Neuron (in vitro differentiated cells): ENCODE data around the gene ELL.
"Not testable (repeated sequence)": the region's sequence is repeated elsewhere in the genome, so short reads cannot be mapped to it uniquely, and the experiment has no call there.

Experiments used
- H2AFZ ChIP-seq: one replicate; pipeline ENCODE4 v1.6.1; 2013; ENCODE audit warnings: low read depth, mild to moderate bottlenecking, inconsistent platforms, low read length, moderate library complexity
- H3K27me3 ChIP-seq: one replicate; pipeline ENCODE4 v1.6.1; 2013; ENCODE audit warnings: low read length; ENCODE audit not compliant: insufficient read depth
- H3K36me3 ChIP-seq: one replicate; pipeline ENCODE4 v1.6.1; 2013; ENCODE audit warnings: low read length; ENCODE audit not compliant: insufficient read depth
- H3K4me1 ChIP-seq: one replicate; pipeline ENCODE4 v1.6.1; 2013; ENCODE audit warnings: low read length; ENCODE audit not compliant: insufficient read depth
- H3K4me3 ChIP-seq: 2 replicates; pipeline ENCODE4 v1.5.1; 2013; ENCODE audit warnings: mild to moderate bottlenecking, low read length, moderate library complexity
- H3K9me3 ChIP-seq: one replicate; pipeline ENCODE4 v1.6.1; 2013; ENCODE audit warnings: low read length

Gene ELL

DNA sequence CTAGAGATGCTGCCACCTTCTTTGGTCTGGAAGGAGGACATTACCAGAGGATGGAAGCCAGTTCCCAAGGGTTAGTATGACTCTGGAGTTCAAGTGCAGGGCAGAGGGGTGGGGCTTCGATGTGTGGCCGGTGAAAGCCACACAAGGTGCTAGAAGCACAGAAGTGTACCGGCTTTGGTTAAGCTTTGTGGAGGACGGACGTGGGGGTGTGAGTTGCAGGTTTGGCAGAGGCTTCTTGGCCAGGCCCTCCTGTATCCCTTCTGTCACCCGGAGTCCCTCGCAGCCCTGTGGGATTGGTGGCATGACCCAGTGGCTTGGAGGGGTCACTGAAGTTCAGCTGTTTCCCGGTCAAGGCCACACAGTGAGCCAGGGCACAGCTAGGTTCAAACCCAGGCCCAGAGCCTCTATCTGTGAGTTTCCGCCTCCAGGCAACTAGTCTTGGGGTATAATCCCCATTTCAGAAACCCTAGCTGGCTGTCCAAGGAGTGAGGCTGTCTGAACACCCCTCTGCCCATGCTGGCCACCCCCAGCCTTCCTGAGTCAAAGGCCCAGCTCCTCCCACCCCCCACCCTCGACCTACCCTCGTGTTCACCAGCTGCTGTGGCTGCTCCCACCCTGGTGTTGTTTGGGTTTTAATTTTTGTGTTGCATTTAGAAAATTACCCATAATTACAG, 107.2 kb downstream of the ELL start:
- Histone ChIP-seq H3K4me1 (peaks cover 46% of the 10 kb centered on the region), H3K4me3 (no peak overlapping the region), H2AFZ (no peak overlapping the region), H3K9me3 (no peaks in the 10 kb centered on the region), H3K27me3 (no peaks in the 10 kb centered on the region), H3K36me3 (no peaks in the 10 kb centered on the region)

DNA sequence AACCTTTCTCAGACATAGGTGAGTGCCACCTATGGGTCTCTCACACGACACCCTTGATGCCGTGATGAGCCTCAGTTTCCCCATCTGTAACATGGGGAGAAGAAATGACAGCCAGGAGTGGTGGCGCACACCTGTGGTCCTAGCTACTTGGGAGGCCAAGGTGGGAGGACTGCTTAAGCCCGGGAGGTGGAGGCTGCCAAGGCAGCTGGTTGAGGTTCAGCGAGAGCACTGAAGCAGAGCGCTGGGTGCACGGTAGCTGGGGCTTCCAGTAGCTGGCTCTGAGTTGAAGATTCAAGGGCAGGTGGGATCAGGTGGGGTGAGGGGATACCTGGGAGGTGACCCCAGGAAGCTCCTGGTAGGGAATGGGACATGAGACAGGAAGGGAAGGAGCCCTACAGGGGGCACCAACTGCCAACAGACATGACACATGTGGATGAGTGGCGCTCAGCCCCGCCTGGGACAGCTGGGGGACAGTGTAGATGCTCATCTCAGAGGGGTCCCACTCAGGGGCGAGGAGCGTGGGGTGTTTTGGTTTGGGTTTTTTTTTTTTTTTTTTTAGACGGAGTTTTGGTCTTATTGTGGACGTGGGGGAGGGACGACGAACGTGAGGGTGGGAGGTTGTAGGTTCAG, 109.1 kb downstream of the ELL start:
- Histone ChIP-seq H3K36me3 (no peaks in the 10 kb centered on the region), H3K27me3 (no peaks in the 10 kb centered on the region), H3K4me3 (no peak overlapping the region), H2AFZ (no peak overlapping the region), H3K4me1 (peaks cover 33% of the 10 kb centered on the region), H3K9me3 (no peaks in the 10 kb centered on the region)

DNA sequence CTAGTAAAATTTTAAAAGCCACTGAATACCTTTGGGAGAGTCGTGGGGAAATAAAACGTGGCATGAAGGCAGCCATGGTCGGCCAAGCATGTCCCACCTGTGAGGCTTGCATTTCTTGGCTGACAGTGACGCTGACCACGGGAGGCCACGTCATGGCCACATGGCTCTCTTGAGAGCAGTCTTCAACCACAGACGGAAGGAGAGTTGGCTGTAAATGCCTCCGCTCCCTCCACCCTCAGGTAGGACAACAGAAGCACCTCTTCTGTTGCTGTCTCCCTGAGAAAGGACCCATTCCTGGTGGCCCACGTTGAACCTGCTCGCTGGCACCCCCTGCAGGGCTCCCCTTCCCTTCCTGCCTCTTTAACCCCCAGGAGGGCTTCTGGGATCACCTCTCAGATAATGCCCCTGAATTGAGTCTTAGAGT, 113.8 kb downstream of the ELL start:
- H3K27me3 ChIP-seq = no peaks in the 10 kb centered on the region
- no peaks in the 10 kb centered on the region for H3K36me3 ChIP-seq
- H3K4me1 ChIP-seq = peaks cover 3% of the 10 kb centered on the region
- H3K9me3 ChIP-seq = no peaks in the 10 kb centered on the region
- no peak overlapping the region for H2AFZ ChIP-seq
- H3K4me3 ChIP-seq = no peak overlapping the region

DNA sequence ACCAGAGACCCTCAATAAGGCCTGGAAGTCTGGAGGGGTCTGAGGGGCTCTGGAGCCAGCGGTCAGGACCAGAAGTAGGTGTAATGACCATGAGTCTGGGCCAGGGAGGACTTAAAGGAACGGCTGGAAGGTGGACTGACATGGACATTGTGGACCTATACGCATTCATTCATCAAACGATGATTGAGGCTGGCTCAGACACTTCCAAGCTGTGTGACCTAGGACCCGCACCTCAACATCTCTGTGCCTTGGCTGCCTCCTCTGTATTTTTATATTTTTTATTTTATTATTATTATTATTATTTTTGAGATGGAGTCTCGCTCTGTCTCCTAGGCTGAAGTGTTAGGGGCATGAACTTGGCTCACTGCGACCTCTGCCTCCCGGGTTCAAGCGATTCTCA, 115.1 kb downstream of the ELL start:
- H3K36me3 ChIP-seq = no peaks in the 10 kb centered on the region
- H2AFZ ChIP-seq = no peak overlapping the region
- no peaks in the 10 kb centered on the region for H3K9me3 ChIP-seq
- peaks cover 3% of the 10 kb centered on the region for H3K4me1 ChIP-seq
- H3K27me3 ChIP-seq = no peaks in the 10 kb centered on the region
- H3K4me3 ChIP-seq = no peak overlapping the region

DNA sequence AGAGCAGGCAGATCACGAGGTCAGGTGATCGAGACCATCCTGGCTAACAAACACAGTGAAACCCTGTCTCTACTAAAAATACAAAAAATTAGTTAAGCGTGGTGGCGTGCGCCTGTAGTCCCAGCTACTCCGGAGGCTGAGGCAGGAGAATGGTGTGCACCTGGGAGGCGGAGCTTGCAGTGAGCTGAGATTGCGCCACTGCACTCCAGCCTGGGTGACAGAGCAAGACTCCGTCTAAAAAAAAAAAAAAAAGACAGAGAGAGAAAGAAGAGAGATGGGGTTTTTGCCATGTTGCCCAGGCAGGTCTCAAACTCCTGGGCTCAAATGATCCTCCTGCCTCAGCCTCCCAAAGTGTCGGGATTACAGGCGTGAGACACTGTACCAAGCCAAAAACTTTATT, 116.1 kb downstream of the ELL start:
- H2AFZ ChIP-seq, H3K4me3 ChIP-seq, H3K9me3 ChIP-seq, H3K27me3 ChIP-seq, H3K36me3 ChIP-seq, H3K4me1 ChIP-seq: not testable (repeated sequence)

DNA sequence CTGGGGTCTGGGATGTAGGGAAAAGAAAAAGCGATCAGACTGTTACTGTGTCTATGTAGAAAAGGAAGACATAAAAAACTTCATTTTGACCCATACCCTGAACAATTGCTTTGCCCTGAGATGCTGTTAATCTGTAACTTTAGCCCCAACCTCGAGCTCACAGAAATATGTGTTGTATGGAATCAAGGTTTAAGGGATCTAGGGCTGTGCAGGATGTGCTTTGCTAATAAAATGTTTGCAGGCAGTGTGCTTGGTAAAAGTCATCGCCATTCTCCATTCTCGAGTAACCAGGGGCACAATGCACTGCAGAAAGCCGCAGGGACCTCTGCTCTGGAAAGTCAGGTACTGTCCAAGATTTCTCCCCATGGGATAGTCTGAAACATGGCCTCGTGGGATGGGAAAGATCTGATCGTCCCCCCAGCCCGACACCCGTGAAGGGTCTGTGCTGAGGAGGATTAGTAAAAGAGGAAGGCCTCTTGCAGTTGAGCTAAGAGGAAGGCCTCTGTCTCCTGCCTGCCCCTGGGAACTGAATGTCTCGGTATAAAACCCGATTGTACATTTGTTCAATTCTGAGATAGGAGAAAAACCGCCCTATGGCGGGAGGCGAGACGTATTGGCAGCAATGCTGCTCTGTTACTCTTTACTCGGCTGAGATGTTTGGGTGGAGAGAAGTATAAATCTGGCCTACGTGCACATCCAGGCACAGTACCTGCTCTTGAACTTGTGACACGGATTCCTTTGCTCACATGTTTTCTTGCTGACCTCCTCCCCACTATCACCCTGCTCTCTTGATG, 119.2 kb downstream of the ELL start:
- not testable (repeated sequence) for H3K4me1 ChIP-seq, H3K27me3 ChIP-seq, H3K4me3 ChIP-seq, H2AFZ ChIP-seq, H3K36me3 ChIP-seq, H3K9me3 ChIP-seq

DNA sequence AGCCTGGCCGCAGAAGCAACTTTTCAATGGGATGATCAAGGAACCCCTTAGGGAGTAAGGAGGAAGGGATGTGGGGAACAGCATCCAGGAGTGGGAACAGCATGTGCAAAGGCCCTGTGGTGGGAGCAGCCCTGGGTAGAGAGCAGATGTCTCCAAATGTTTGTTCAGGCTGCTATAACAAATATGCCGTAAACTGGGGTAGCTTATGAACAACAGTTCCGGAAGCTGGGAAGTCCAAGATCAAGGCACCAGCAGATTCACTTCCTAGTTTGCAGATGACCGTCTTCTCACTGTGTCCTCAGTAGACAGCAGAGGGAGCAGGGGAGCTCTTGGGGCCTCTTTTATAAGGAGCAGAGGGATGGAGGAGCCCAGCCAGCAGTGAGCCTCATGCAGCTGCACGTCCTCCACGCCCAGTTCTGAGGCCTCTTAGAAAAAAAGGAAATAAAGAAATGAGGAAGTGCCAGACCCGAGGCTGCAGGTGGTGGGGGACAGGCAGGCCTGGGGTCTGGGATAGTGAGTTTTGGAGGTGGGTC, 120.2 kb downstream of the ELL start:
- H3K9me3 ChIP-seq = no peaks in the 10 kb centered on the region
- H3K27me3 ChIP-seq = peaks cover 3% of the 10 kb centered on the region
- H3K4me3 ChIP-seq = no peak overlapping the region
- no peak overlapping the region for H2AFZ ChIP-seq
- H3K36me3 ChIP-seq = no peaks in the 10 kb centered on the region
- H3K4me1 ChIP-seq = peaks cover 7% of the 10 kb centered on the region

DNA sequence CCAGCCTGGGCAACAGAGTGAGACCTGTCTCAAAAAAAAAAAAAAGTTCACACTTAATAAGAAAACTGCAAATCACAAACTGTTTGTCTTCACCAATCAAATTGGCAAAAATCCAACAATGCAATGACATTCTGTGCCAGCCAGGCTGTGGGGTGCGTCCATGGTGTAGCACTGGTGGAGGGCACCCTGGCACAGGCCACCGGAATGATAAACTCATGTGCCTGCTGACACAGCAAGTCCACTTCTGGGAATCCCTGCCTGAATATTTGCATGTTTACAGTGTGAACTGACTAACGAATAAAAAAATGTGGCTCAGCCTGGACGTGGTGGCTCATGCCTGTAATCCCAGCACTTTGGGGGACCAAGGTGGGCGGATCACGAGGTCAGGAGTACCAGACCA, 122.9 kb downstream of the ELL start:
- Histone ChIP-seq H3K9me3 (no peaks in the 10 kb centered on the region), H3K4me1 (peaks cover 7% of the 10 kb centered on the region), H3K36me3 (no peaks in the 10 kb centered on the region), H3K4me3 (no peak overlapping the region), H3K27me3 (peaks cover 3% of the 10 kb centered on the region), H2AFZ (no peak overlapping the region)

DNA sequence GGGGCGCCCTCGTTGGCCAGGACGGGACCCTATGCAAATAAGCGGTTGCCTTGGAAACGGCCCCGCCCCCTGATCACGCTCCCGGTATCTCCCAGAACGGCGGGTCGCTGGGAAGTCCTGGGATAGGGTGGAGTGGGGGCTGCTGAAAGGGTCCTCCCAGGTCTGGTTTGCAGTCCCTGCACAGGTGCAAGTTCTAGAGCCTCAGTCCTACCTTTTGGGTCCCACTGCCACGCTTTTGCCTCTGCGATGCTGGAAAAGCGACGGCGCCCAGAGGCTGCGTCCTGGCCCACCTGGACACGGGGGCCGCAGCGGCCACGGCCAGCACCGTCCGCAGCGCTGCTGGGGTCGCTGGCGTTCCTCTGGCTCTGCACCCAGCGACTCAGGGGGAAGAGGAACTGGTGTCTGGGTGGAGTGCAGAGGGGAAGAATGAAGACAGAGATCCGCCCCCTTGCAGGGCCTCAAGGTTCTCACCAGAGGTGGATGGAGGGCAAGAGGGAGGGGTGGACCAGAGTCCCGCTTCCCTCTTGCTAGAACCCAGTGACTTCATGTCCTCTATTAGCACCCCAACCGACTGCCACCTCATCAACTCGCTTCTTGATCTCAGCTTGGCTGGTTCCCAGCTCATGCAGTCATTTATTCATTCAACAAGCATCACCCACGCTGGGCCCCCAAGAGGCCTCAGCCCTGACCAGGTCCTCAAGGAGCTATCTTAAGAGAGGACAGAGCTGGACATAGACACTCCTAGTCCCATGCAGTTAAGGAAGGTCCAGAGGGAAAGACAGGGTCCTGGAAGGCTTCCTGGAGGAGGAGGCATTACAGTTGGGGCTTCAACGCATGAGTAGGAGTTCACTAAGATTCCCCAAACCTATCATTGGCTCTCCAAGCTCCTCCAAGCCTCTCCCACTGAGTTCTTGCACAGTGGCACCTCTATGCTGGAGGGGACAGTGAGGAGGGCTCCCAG, 124.3 kb downstream of the ELL start, which contains the start of gene LRRC25:
Gene LRRC25 (minus strand): TSS at position 381 of the 961 bp plus-strand sequence. CDS start 659 bp downstream, outside the sequence.
- Histone ChIP-seq H2AFZ (no peak within 1 kb of the TSS), H3K4me3 (no peak within 1 kb of the TSS)

DNA sequence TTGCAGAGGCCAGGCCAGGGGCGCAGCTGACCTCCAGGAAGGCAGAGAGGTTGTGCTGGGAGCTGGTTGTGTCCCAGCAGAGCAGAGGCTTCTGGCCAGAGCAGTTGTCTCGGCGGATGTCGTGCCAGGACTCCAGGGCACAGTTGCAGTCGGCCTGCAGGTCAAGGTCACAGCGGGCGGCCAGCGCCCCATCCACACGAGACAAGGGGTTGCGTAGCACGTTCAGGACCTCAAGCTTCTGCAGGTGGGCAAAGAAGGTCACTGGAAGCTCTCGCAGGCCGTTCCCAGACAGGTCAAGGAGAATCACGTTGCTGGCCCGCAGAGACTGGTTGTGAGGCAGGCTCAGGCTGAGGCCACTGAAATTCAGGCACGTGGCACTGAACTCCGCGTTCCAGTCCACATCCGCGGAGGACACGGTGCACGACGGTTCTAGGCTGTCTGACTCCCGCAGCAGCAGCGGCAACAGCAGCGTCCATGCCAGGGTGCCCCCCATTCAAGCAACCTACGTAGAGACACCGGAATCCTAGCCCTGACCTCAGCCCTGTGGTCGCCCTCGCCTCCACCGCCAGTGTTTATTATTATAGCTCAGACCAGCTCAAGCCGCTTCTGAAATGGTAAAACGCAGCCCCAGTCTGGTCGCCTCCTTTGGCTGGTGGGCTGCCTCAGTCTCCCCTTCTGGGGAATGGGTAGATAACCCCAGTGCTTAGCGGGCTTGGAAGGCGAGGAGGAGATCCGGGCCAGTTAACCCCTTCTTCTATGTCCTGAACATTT, 125.2 kb downstream of the ELL start:
- Histone ChIP-seq H3K27me3 (peaks cover 3% of the 10 kb centered on the region), H3K4me3 (no peak overlapping the region), H3K4me1 (peaks cover 7% of the 10 kb centered on the region), H3K9me3 (no peaks in the 10 kb centered on the region), H3K36me3 (no peaks in the 10 kb centered on the region), H2AFZ (no peak overlapping the region)

More for the DNA sequence above, 124.3 kb downstream of the ELL start, which contains the start of gene LRRC25:
- H3K36me3 ChIP-seq = no peaks in the 10 kb centered on the region
- H3K27me3 ChIP-seq = peaks cover 3% of the 10 kb centered on the region
- H3K4me1 ChIP-seq = peaks cover 7% of the 10 kb centered on the region
- no peaks in the 10 kb centered on the region for H3K9me3 ChIP-seq

DNA sequence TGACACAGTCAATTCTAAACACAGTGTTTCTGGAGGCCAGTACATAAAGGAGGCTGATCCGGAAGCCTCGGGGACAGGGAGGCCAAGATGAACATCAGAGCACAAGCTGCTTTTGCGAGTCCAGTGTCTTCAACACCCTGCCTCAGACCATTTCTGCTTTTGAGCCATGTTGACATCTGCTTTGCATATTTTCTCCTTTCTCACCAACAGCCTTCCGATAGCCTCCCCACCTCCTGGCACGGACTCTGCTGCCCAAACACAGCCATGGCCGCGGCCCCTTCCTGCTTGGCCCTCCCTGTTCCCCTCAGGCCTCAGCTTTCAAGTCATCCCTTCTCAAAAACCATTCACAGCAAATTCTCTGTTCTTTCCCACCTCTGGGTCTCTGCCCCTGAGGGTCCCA, 128.0 kb downstream of the ELL start:
- H3K4me3 ChIP-seq = no peak overlapping the region

DNA sequence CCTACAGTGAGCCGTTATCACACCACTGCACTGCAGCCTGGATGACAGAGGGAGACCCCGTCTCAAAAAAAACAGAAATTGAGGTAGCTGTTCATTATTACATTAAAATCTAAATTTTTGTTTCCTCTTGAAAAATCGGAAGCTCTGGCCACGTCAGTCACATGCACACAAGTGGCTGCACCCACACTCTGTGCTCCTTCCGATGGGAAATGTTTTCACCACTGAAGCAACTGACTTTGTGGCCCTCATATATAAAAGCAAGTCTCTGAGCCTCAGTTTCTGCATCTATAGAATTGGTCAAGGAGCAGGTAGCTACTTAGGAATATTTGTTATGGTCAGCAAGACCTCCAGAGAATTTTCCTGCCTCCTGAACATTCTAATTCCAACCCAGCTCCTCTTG, 128.9 kb downstream of the ELL start:
- Histone ChIP-seq H3K4me3 (no peak overlapping the region), H3K27me3 (no peaks in the 10 kb centered on the region), H3K4me1 (peaks cover 7% of the 10 kb centered on the region), H3K9me3 (no peaks in the 10 kb centered on the region), H3K36me3 (no peaks in the 10 kb centered on the region), H2AFZ (no peak overlapping the region)

More for the DNA sequence above, 128.0 kb downstream of the ELL start:
- Histone ChIP-seq H2AFZ (no peak overlapping the region), H3K9me3 (no peaks in the 10 kb centered on the region), H3K4me1 (peaks cover 7% of the 10 kb centered on the region), H3K36me3 (no peaks in the 10 kb centered on the region), H3K27me3 (peaks cover 3% of the 10 kb centered on the region)
